ENCODE data around the gene REPIN1.
A peak's percentile ranks its signal among the peaks of the same experiment; 100 is the strongest.

REPIN1 gene

DNA sequence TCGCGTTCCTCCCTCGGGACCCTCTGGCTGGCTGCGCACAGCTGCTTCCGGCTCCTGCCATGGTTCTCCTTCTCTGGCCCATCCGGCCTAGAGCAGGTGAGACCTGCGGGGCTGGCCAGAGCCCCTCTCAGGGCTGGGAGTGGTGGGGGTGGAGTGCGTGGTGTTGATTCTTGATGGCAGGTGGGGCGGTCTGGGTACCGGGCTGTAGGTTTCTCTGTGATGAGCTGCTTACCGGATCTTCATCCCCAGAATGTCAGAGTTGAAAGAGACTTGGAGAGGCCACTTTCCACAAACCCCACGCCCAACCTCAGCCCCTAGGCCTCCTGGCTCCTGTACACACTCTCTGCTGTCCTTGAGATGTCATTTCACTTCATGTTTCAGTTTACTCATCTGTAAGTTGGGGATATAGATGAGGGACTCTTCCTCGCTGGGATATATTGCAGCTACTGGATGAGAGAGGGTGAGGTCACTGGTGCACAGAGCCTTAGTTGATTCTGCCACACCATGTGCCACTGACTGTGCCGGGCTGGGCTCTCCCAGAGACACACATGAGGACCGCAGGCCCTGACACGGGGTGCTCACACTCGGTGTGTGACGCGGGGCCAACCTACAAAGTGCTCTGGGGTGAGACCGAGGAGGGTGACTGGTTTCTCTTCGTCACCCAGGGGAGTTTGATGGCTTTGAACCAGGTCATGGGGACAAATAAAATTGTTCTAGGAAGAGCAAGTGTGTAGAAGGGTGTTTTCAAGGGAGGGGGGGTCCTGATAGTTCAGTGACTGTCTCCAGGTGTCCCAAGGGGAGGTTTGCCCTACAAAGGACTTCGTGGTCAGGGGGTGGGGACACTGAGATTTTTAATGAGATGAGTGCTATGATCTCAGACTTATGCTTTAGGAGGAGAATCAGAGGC lies 40.0 kb downstream of the REPIN1 start:
- no peak for DNase-seq

DNA sequence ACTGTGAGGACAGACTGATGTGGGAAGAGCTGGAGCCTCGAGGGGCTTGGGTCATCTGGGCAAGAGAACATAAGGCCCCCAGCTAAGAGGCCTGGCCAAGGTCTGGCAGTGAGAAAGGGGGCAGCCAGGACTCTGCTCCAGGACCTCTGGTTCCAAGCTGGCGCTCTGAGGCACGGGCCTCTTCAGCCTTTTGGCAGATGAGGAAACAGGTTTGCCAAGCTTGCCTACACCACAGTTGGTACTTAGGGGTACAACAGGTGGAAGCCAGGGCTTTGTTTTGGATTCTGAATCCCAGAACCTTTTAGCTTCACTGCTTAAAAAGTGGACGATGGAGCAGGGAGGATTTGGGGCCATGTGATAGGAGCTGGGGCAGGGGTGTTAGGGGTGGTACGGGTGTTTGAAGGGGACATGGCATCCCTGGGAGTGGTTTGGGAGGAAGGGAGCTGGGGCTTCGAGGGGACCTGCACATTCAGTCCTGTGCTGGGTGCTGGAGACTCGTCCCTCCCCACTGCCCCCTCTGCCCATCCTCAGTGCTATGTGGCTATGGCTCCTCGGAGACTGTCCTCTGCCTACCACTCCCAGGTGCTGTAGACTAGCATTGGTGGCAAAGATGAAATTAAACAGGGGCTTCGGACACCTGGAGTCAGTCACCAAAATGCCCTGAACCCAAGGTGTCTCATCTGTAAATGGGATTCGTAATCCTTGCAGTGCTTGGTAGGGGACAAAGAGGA lies 40.8 kb downstream of the REPIN1 start:
- no peak for DNase-seq

GRCh38 chr7:150410131-150410530 lies 41.5 kb downstream of the REPIN1 start:
- DNase-seq, result no peak

- DNase-seq, result no peak
These were observed 42.2 kb downstream of the REPIN1 start for GRCh38 chr7:150410680-150411346.

- no peak for DNase-seq
These were observed 43.0 kb downstream of the REPIN1 start for GRCh38 chr7:150411606-150412005.

DNA sequence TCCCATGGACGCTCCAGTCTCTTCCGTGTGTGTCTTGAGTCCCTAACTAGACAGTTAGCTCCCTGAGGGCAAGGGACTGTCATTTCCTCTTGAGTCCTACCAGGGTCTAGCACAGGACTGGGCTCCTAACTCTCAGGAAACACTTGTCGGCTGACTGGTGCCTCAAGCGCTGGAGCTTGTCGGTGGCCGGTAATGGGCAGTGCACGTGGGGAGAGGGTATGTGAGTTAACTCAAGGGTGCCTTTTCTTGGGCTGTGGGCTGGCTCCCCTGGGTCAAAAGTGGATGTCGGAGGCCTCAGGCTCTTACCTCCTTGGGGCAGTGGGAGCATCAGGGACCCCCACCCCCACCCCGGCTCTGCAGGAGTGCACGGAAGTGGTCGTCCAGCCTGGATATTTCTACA lies 43.4 kb downstream of the REPIN1 start:
- DNase-seq, result no peak

GRCh38 chr7:150412518-150413488 lies 44.2 kb downstream of the REPIN1 start:
- DNase-seq, result no peak

DNA sequence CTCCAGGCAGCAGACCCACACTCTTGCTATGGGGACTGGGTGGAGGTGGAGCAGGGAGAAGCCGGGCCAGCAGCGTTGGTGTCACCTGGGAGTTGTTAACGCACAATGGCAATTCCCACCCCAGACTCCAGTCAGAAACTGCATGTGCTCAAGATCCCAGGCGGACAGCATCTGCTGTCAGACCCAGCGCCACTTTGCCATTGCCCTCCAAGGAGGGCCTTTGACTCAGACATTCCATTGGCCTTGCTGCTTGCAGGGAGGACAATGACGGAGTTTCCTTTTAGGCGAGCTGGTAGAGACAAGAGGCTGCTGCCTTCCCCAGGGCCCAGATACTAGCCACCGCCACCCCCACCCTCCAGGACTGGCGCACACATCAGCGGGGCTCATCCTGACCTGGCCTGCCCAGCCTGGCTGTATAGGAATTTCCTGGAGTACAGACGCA lies 45.0 kb downstream of the REPIN1 start:
- no peak for DNase-seq

DNA sequence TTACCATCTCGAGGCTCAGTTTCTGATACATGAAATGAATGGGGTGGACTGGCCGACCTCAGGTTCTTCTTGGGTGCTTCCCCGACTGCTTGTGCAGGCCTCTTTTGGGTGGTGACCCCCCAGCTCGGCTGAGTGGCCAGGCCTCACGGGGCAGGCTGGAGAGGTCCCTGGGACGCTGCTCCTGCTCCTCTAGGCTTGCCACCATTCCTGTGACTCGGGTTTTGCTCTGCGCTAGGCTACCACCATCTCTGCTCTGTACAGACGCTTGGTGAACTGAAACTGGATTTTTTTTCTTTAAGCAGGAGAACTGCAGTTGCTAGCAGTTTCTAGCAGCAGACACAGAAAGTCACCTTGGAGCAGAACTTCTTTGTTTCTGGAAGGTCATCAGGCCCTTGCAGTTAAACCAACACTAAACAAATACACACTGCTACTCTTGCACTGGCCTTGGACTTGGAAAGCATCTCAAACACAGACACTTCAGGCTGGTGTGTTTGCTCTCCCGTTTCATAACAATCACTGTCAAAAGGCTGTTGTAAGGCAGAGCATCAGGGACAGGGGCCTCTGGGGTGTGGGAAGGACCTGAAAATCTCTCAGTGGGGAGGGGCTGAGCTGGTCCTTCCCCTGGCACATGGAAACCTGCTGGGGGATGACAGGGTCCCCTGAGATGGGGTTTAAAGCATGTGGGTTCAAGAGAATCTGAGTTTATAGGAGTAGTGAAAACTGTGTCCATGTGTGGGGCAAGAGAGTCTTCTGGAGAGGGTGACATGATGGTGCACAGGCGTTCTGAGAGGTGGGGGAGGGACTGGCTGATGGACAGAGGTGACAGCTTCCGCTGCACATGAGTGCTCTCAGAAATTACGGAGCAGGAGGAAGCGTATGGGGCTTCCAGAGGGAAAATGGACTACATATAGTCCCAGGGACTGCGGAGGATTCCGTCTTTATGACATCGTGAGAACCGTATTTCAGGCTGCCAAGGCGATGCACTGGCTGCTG lies 46.8 kb downstream of the REPIN1 start:
- no peak for DNase-seq

- DNase-seq, result no peak
These were observed 48.6 kb downstream of the REPIN1 start for GRCh38 chr7:150417239-150417638.

DNA sequence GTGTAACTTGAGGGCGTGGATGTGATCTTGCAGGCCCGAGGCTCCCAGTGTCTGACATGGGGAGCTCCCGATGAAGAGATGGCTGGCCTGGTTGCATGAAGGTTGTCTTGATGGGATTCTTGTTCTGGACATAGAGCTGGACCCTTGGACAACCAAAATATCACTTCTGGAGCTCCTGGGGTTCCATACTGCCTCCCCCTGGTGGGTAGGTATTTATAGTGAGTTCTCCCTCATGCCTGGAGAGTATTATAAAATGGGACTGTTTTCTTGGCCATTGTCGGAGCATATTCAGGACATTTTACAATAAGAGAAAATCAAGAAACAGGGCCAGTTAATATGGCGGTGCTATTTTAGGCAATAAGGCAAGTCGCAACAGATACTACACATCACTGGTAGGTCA lies 49.2 kb downstream of the REPIN1 start:
- no peak for DNase-seq

- DNase-seq, result no peak
These were observed 51.6 kb downstream of the REPIN1 start for GRCh38 chr7:150420242-150420641.

DNA sequence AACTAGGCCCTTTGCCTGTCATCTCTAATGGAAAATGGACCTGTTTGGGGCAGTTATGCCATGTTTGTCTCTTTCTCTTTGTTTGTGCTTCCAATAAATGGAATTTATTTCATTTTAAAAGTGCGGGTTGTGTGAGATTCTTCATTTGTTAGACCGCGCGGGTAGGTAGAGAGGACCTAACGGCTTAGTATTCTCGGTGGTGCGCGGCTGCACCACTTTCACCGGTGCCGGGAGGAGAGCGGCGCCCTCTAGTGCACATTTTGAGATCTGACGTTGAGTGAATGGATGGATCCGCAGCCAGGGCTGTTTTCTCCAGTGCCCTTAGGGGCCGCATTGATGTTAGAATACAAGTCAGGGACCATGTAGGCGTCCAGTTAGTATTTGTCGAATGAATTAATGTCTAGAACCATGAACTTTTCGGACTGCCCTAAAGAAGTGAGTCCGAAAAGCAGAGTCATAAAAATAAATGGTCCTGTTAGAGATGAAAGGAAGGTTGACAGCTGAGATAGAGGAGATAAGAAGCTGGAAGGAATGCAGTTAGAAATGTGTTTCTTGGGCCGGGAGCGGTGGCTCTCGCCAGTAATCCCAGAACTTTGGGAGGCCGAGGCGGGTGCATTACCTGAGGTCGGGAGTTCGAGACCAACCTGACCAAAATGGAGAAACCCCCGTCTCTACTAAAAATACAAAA lies 52.5 kb downstream of the REPIN1 start:
- peak; percentile 63 to 84 (median 72) for DNase-seq

DNA sequence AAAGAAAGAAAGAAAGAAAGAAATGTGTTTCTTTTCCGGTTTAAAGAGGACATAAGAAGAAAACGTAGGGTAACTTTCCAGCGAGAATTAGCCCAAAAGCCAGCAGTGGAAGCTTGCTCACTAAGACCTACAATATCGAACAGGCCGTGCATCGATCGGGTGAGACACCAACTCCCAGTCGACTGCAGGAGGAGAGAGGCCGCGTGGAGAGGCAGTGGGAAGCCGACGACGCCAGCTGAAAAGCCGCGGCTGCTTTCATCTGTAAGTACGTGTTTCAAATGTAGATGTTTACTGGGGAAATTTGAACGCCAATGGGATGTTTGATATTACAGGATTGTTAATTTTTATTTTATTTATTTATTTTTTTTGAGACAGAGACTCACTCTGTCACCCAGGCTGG lies 53.2 kb downstream of the REPIN1 start:
- no peak for DNase-seq
